ENCODE results near the gene KAZN. TPM values are rescaled to one million over a fixed set of nuclear protein-coding genes. Genes with fewer than 3 reads are reported as not detected.

The KAZN gene
- total and polyA plus RNA-seq, 11 donors, result 0.65 to 6.5 (median 2.3) TPM

DNA sequence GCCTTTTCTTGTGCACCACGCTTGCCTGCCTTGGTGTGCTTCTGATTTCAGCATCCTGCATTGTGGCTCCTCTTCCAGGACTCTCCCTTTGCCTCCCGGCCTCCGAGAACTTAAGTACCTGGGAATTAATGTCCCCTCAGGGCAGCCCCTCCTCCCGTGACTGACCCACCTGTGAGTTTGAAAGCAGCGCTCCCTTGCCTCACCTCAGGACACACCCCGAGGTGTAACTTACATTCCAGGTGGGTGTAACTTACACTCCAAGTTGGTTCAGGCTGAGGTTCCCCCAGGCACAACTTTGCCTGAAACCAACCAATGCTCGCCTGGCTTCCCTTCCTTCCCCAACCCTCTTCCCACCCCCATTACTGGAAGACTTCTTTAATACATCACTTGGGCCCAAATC, 161.4 kb downstream of the KAZN start:
- H3K27ac ChIP-seq, result no peak overlapping the region
- H3K36me3 ChIP-seq, result no peaks in the 10 kb centered on the region
- TF ChIP-seq, protein P1, sequence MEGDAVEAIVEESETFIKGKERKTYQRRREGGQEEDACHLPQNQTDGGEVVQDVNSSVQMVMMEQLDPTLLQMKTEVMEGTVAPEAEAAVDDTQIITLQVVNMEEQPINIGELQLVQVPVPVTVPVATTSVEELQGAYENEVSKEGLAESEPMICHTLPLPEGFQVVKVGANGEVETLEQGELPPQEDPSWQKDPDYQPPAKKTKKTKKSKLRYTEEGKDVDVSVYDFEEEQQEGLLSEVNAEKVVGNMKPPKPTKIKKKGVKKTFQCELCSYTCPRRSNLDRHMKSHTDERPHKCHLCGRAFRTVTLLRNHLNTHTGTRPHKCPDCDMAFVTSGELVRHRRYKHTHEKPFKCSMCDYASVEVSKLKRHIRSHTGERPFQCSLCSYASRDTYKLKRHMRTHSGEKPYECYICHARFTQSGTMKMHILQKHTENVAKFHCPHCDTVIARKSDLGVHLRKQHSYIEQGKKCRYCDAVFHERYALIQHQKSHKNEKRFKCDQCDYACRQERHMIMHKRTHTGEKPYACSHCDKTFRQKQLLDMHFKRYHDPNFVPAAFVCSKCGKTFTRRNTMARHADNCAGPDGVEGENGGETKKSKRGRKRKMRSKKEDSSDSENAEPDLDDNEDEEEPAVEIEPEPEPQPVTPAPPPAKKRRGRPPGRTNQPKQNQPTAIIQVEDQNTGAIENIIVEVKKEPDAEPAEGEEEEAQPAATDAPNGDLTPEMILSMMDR (IDR thresholded peaks at IDR 0.05), result no peak
- TF ChIP-seq POLR2A (IDR thresholded peaks at IDR 0.05), result no peak
- H3K27me3 ChIP-seq, result peaks cover 0 to 66% (median 7%) of the 10 kb centered on the region in 9 donors
- no peak overlapping the region for H3K4me3 ChIP-seq
- intact Hi-C loops (cut with DNase I), result no loop called here
- no peak for DNase-seq
- H3K4me1 ChIP-seq, result no peaks in the 10 kb centered on the region
- no peaks in the 10 kb centered on the region for H3K9me3 ChIP-seq
- whole genome bisulfite sequencing, 4 donors, result 87 to 91% (median 88%) methylated on average over 7 of the region's 7 CpGs
- no peak for ATAC-seq

DNA sequence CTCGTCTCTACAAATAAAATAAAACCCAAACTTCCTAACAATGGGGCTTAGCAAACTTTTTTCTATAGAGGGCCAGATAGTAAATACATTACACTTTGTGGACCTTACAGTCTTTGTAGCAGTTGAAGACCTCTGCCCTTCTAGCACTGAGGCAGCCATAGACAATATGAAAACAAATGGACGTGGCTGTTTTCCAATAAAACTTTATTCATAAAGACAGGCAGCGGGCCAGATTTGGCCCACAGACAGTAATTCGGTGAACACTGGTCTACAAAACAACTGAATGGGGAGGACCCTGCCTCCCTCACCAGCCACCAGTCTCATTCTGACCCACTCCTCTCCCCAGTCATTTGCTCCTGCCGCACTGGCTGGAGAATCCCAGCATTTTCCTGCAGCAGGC, 162.3 kb downstream of the KAZN start:
- Histone ChIP-seq H3K27ac (no peak overlapping the region), H3K9me3 (no peaks in the 10 kb centered on the region), H3K4me3 (no peak overlapping the region), H3K27me3 (peaks cover 0 to 71% (median 7%) of the 10 kb centered on the region in 9 donors), H3K36me3 (no peaks in the 10 kb centered on the region), H3K4me1 (no peaks in the 10 kb centered on the region)
- intact Hi-C loops (cut with DNase I), result no loop called here
- TF ChIP-seq, protein P1 (IDR thresholded peaks at IDR 0.05), result no peak
- no peak for TF ChIP-seq POLR2A (IDR thresholded peaks at IDR 0.05)
- ATAC-seq (no peak), DNase-seq (no peak)
- 90 to 93% (median 91%) methylated on average over 5 of the region's 5 CpGs for WGBS, 4 donors

- no peak for ATAC-seq
- Histone ChIP-seq H3K36me3 (no peaks in the 10 kb centered on the region), H3K4me3 (no peak overlapping the region), H3K27me3 (peaks cover 0 to 71% (median 7%) of the 10 kb centered on the region in 9 donors), H3K27ac (no peak overlapping the region), H3K4me1 (no peaks in the 10 kb centered on the region), H3K9me3 (no peaks in the 10 kb centered on the region)
- WGBS, 4 donors, result 56 to 69% (median 59%) methylated on average over 9 of the region's 9 CpGs
- DNase-seq, result no peak
- intact Hi-C loops (cut with DNase I), result no loop called here
- no peak for TF ChIP-seq POLR2A (IDR thresholded peaks at IDR 0.05)
- TF ChIP-seq, protein P1 (IDR thresholded peaks at IDR 0.05), result no peak
Measured at GRCh38 chr1:14761291-14762153, 163.0 kb downstream of the KAZN start.

- TF ChIP-seq, protein P1 (IDR thresholded peaks at IDR 0.05), result no peak
- TF ChIP-seq POLR2A (IDR thresholded peaks at IDR 0.05), result no peak
- Histone ChIP-seq H3K27ac (no peak overlapping the region), H3K9me3 (no peaks in the 10 kb centered on the region), H3K27me3 (peaks cover 0 to 54% (median 7%) of the 10 kb centered on the region in 9 donors), H3K36me3 (no peaks in the 10 kb centered on the region), H3K4me1 (no peaks in the 10 kb centered on the region), H3K4me3 (no peak overlapping the region)
- ATAC-seq, result no peak
- WGBS, 4 donors, result 77 to 84% (median 81%) methylated on average over 7 of the region's 7 CpGs
- intact Hi-C loops (cut with DNase I), result no loop called here
- no peak for DNase-seq
Measured at GRCh38 chr1:14763977-14764376, 165.5 kb downstream of the KAZN start.
